Endometrial microvascular endothelial cells (primary cell): Measurements from ENCODE around the gene CCDC3. TPM values are rescaled to one million over a fixed set of nuclear protein-coding genes. Genes with fewer than 3 reads are reported as not detected.

Source experiments
- in situ Hi-C: cut with HindIII; loops from 2 replicates; pipeline ENCODE4 v1.10.0; 2017; ENCODE audit warnings: low sequenced_read_pairs, low pct_unique_long_range_greater_than_20kb; ENCODE audit errors: inconsistent ontology term
- total RNA-seq: library from RNA; depleted of rRNA; stranded (reverse); fragments of >200 nt; gene quantifications from one replicate; pipeline ENCODE4 v1.2.3, GENCODE V29; 2015; ENCODE audit errors: inconsistent ontology term

The CCDC3 gene
- total RNA-seq, 1 donor from 2014 or later: 1.4 TPM

- in situ Hi-C loops: no loop called here
These were observed 30.3 kb downstream of the CCDC3 start for GRCh38 chr10:12971001-12971788.

- in situ Hi-C loops: no loop called here
These were observed 31.6 kb downstream of the CCDC3 start for GRCh38 chr10:12969951-12970350.

- in situ Hi-C loops: no loop called here
These were observed 35.4 kb downstream of the CCDC3 start for GRCh38 chr10:12966067-12966466.

- in situ Hi-C loops: no loop called here
These were observed 35.9 kb downstream of the CCDC3 start for GRCh38 chr10:12965571-12965970.

- in situ Hi-C loops: no loop called here
These were observed 39.0 kb downstream of the CCDC3 start for GRCh38 chr10:12962556-12962955.

GRCh38 chr10:12961416-12962205 lies 39.9 kb downstream of the CCDC3 start:
- in situ Hi-C loops: no loop called here

GRCh38 chr10:12960941-12961340 lies 40.6 kb downstream of the CCDC3 start:
- in situ Hi-C loops: no loop called here

GRCh38 chr10:12960334-12960898 lies 41.1 kb downstream of the CCDC3 start:
- in situ Hi-C loops: no loop called here

- in situ Hi-C loops: no loop called here
These were observed 42.9 kb downstream of the CCDC3 start for GRCh38 chr10:12958546-12959110.

GRCh38 chr10:12957081-12957480 lies 44.4 kb downstream of the CCDC3 start:
- in situ Hi-C loops: no loop called here

GRCh38 chr10:12954866-12955265 lies 46.6 kb downstream of the CCDC3 start:
- in situ Hi-C loops: no loop called here

- in situ Hi-C loops: no loop called here
These were observed 50.9 kb downstream of the CCDC3 start for GRCh38 chr10:12950583-12951128.

- in situ Hi-C loops: no loop called here
These were observed 52.3 kb downstream of the CCDC3 start for GRCh38 chr10:12949248-12949647.

GRCh38 chr10:12947741-12948140 lies 53.8 kb downstream of the CCDC3 start:
- in situ Hi-C loops: no loop called here

GRCh38 chr10:12946372-12946771 lies 55.1 kb downstream of the CCDC3 start:
- in situ Hi-C loops: no loop called here

- in situ Hi-C loops: no loop called here
These were observed 55.7 kb downstream of the CCDC3 start for GRCh38 chr10:12945690-12946359.

- in situ Hi-C loops: no loop called here
These were observed 56.6 kb downstream of the CCDC3 start for GRCh38 chr10:12944931-12945330.

GRCh38 chr10:12943425-12943824 lies 58.1 kb downstream of the CCDC3 start:
- in situ Hi-C loops: no loop called here

- in situ Hi-C loops: no loop called here
These were observed 59.5 kb downstream of the CCDC3 start for GRCh38 chr10:12941966-12942365.
